GM21786 (cell line): Measurements from ENCODE around the gene PPARA.

Experiments used
- ATAC-seq: cut with Tn5 transposase; IDR thresholded peaks from one replicate; pipeline ENCODE4 v1.9.1; 2021; ENCODE audit not compliant: unreplicated experiment

The PPARA gene

GRCh38 chr22:46269564-46269963, 119.2 kb downstream of the PPARA start:
- no peak for ATAC-seq

DNA sequence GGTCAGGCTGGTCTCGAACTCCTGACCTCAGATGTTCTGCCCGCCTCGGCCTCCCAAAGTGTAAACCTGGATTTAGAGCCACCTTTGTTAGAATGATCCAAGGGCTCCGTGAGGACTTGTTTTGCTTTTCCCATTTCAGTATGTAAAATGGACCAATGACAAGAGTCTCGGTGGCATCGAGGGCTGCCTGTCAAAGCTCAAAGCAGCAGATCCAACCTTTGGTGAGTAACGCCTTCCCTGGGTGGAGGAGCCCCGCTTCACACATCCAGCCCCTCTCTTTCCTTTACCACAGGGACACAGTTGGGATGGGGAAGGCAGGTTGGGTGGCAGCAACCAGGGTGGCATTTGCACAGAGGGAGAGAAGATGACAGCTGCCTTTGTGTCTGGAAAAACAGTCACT, 121.9 kb downstream of the PPARA start:
- ATAC-seq: no peak

DNA sequence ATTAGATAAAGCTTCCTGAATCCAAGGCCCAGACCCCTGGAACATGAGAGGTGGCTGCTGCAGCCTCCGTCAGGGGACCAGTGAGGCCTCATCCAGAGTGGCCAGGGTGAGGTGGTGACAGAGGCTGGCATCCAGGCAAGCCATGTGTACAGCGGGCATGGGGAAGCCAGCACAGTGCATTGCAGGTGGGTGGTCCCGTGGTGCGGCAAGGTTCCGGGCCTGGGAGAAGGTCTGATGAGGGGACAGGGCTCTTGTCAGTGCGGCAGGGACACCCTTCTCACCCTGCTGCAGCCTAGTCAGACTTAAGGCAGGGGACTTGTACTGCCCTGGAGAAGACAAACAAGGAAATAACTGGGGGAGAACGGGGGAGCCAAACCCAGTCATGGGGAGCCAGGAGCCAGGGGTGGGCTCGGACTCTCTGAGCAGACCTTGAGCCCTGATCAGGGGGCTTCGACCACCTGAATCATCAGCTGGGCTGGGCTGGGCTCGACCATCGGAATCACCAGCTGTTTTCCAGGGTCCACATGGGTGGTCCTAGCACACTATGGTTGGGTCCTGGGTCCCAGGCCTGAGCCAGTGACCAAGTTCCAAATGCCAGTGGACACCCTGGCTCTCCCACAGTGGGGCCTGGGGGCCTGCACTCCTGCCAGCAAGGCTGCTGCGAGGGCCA, 122.6 kb downstream of the PPARA start:
- no peak for ATAC-seq

GRCh38 chr22:46273432-46274148, 123.3 kb downstream of the PPARA start:
- ATAC-seq: no peak

DNA sequence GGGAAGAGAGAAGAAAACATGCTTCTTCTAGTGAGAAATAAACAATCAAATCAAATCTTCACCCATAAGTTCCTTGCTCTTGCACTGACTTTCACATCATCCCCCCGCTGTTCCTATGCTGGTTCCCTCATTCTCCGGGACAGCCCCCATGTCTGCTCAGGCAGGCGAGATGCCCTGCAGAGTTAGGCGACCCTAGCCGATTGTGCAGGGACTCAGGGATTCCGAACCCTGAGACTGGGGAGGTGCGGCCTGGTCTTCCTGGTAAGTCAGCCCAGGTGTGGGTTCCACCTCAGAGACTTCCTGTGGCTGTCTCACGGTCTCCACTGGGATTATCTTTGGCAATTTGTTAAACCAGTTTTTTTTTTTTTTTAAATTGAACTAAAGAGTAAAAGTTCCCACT, 124.1 kb downstream of the PPARA start:
- ATAC-seq: no peak

- ATAC-seq: no peak
These were observed 125.3 kb downstream of the PPARA start for GRCh38 chr22:46275455-46276122.

DNA sequence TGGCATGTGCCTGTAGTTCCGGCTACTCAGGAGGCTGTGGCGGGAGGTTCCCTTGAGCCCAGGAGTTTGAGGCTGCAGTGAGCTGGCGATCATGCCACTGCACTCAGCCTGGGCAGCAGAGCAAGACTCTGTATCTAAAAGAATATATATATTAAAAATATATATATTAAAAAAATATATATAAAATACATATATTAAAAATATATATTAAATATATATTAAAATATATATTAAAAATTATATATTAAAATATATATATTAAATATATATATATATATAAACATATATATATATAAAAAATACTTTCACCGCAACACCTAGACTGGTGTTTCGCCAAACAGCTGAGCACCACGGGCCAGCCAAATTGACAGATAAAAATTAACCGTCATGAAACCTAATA, 126.2 kb downstream of the PPARA start:
- ATAC-seq: no peak

GRCh38 chr22:46278656-46279645, 128.6 kb downstream of the PPARA start:
- ATAC-seq: no peak

- no peak for ATAC-seq
These were observed 129.9 kb downstream of the PPARA start for GRCh38 chr22:46280063-46280817.

DNA sequence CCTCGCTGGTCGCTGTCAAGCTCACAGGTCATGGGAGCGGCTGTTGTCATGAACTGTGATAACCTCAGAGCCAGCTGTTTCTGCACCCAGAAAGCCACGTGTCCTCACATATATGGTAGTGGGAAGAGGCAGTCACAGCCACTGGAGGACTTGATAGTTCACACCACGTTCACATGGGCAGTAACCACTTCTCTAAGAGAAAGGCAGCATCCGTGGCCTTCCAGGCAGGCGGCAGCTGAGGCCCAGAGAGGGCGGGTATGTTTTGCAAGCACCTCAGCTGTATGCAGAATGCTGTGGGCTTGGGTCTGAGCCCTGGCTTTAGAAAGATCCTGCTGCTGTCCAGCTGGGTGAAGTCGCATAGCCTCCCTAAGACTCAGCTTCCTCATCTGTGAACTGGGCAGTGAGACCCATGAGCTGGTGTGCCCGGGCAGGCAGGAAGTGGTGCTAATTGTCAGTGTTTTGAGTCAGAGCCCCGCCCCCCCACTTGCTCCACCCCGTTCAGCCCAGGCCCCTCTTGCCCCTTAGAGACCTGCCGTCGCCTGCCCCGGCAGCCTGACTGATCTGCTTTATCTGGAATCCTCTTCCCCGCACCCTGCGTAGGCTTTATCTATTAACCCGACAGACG, 130.8 kb downstream of the PPARA start:
- no peak for ATAC-seq

- ATAC-seq: no peak
These were observed 131.7 kb downstream of the PPARA start for GRCh38 chr22:46281866-46282678.

- ATAC-seq: no peak
These were observed 135.7 kb downstream of the PPARA start for GRCh38 chr22:46286006-46286405.

DNA sequence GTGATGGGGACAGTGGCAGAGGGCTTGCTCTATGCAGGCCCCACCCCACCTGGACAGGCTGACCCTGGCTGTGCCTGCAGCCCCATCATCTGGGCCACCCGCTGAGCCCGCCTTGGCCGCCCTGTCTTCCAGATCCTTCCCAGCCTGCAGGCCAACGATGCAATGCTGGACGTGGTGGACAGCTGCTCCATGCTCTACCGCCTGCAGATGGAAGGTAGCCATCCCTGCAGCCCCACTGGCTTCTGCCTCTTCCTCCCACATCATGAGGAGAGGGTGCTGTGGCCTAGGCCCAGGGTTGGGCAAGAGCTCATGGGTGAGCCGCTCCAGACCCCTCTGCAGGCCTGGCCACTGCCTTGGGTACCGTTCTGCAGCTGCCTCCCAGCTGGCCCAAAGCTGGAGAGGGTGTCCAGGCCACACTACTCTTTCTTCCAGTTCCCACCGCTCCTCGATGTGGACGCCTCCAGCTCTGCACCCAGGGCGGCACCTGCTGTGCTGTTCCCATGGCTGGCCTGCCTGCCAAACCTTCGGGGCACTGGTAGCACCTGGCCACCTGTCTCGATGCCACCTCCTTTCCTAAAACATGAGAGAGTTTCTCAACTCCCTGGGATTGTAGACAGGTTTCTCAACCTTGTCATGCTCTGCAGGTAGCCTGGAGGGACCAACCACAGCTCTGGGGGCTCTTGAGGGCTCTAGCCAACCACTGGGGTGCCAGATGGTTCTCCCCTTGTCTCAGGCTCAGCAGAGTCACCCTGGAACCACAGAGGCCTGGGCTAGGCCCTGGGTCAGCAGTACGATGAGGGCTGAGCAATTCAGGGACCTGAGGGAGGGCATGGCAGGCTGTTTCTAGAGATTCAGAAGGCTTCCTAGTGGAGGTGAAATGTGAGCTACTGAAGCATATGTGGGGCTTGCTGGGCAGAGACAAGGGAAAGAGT, 136.9 kb downstream of the PPARA start:
- ATAC-seq: no peak

DNA sequence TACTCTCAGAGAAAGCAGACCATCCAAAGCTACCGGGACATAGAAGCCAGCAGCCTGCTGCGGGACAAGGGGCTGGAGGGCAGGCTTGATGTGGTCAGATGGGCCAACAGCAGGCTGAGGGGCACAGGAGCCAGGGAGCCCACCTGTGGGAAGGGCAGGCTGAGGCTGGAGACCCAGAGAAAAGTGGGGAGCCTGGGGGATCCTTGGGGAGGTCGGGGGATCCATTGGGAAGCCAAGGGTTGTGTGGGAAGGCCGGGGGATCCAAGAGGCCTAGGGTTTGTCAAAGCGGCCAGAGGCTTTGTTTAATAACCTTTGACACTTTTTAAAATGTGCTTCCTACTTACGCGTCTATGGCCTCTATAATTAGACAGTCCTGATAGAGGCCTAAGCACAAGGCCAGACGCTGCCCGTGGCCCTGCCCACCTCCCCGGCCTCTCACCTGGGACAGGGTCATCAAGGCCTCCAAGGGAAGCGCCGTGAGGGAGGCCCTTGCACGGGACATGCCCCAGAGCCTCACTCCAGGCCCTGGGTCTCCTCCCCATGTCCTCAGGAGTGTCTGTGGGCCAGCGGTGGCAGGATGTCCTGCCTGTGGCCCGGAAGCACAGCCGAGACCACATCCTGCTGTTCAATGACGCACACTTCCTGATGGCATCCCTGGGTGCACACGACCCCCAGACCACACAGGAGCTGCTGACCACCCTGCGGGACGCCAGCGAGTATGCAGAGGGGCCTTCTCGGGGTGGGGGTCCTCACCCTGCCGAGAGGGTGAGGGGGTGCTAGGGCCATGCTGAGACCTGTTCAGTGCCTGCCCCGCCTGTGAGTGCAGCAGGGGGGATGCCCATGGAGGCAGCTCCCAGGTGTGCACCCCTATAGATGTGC, 137.8 kb downstream of the PPARA start:
- ATAC-seq: peak; percentile 78

DNA sequence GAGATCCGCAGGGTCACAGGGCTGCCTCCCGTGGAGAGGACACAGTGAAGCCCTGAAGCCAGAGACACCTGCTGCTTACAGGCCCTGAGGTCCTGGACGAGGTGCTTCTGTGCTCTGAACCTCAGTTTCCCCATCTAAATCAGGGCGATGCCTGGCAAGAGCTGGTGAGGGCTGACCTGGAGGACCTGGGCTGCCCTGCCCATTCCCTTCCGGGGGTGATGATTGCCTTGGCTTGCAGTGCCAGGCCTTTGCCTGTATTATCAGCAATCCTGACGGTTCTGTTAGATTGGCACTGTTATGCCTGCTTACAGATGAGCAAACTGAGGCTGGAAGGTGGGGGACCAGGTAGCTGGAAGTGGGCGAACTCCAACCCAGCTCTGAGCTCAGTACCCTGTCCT, 138.5 kb downstream of the PPARA start:
- no peak for ATAC-seq

DNA sequence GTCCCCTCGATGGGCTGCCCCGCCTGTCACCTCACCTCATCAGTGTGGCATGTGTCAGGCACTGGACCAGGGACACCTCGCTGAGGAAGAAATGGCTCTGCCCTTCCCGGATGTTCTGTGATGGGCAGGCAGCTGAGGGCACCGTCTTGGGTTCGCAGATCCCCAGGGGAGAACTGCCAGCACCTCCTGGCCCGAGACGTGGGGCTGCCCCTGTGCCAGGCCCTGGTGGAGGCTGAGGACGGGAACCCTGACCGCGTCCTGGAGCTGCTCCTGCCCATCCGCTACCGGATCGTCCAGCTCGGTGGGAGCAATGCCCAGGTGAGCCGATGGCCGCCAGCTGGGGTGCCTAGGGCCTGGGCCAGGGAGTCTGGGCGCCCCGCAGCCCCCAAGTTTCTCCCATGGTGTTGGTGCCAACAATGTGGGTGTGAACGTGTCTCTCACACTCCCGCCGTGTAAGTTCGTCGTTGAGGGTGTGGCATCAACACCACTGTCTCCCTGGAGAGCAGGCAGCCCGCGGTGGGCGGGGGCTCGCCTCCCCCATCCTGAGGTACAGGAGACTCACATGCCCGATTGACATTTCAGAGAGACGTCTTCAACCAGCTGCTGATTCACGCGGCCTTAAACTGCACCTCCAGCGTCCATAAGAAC, 139.0 kb downstream of the PPARA start:
- ATAC-seq: no peak
